Activated CD8-positive, alpha-beta T cell treated with anti-CD3 and anti-CD28 coated beads for 36 hours (primary cell): Measurements from ENCODE around the gene PPP1R12A. TPM values are rescaled to one million over a fixed set of nuclear protein-coding genes. Genes with fewer than 3 reads are reported as not detected.

Source experiments
- ATAC-seq: fragments of 200-7000 bp; cut with Tn5 transposase; one replicate; pipeline ENCODE4 v1.10.0; 2021; ENCODE audit warnings: mild to moderate bottlenecking, moderate library complexity
- CTCF ChIA-PET: fragments of 350-600 bp; sonication (Branson Sonifier 250); formaldehyde crosslinking; loops from one replicate; lab custom pipeline; 2021; ENCODE audit warnings: antibody characterized with exemption; lab: Charles Lee
- POLR2A ChIA-PET: fragments of 350-600 bp; sonication (Branson Sonifier 250); formaldehyde crosslinking; loops from one replicate; lab custom pipeline; 2021; ENCODE audit warnings: antibody characterized with exemption; lab: Charles Lee
- DNase-seq: peaks from one replicate; pipeline ENCODE4 v3.0.0-alpha.2; 2020
- H3K27ac Mint-ChIP-seq: one replicate; pipeline ENCODE4 v1.8.0; 2021; ENCODE audit warnings: mild to moderate bottlenecking, mixed read lengths
- H3K27me3 Mint-ChIP-seq: one replicate; pipeline ENCODE4 v1.8.0; 2021; ENCODE audit warnings: mixed read lengths
- H3K36me3 Mint-ChIP-seq: one replicate; pipeline ENCODE4 v1.8.0; 2021; ENCODE audit warnings: low read depth, mixed read lengths
- H3K4me1 Mint-ChIP-seq: one replicate; pipeline ENCODE4 v1.8.0; 2021; ENCODE audit warnings: low read depth, mixed read lengths
- H3K4me3 Mint-ChIP-seq: one replicate; pipeline ENCODE4 v1.8.0; 2021; ENCODE audit warnings: mild to moderate bottlenecking, moderate library complexity, mixed read lengths
- H3K9me3 Mint-ChIP-seq: one replicate; pipeline ENCODE4 v1.8.0; 2021; ENCODE audit warnings: mixed read lengths
- CTCF ChIP-seq: fragments of 200-600 bp; IDR thresholded peaks from one replicate; pipeline ENCODE4 v1.8.0; 2022; ENCODE audit warnings: antibody characterized with exemption, mild to moderate bottlenecking
- intact Hi-C: fragments of 100-400 bp; cut with micrococcal nuclease; formaldehyde crosslinking; loops from one replicate; pipeline ENCODE4 v1.10.0; 2022
- total RNA-seq, 2 experiments: library from RNA; stranded (reverse); gene quantifications; one replicate each; pipeline ENCODE4 v1.2.3, GENCODE V29; 2021

Gene PPP1R12A
- total RNA-seq, 2 experiments from 2014 or later: 56.6 to 57.8 TPM

GRCh38 chr12:79841248-79841877 lies 93.5 kb downstream of the PPP1R12A start:
- Mint-ChIP-seq H3K27me3 (no peaks in the 10 kb centered on the region), H3K4me1 (peaks cover 26% of the 10 kb centered on the region), H3K27ac (no peak overlapping the region), H3K36me3 (peaks cover 67% of the 10 kb centered on the region), H3K4me3 (no peak overlapping the region), H3K9me3 (peaks cover 24% of the 10 kb centered on the region)
- intact Hi-C loops: no loop called here
- ChIA-PET CTCF (no interaction called here), POLR2A (no interaction called here)
- no peak for TF ChIP-seq CTCF
- DNase-seq (no peak), ATAC-seq (no peak)

DNA sequence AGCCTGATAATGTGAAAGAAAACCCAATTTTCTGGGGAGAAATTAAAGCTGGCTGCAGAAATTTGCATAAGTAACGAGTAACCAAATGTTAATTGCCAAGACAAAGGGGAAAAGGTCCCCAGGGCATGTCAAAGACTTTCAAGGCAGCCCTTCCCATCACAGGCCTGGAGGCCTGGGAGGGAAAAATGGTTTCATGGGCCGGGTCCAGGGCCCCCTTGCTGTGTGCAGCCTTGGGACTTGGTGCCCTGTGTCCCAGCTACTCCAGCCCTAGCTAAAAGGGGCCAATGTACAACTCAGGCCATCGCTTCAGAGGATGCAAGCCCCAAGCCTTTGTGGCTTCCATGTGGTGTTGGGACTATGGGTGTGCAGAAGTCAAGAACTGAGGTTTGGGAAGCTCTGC lies 96.5 kb downstream of the PPP1R12A start:
- Mint-ChIP-seq H3K4me3 (no peak overlapping the region), H3K27ac (no peak overlapping the region), H3K9me3 (peaks cover 24% of the 10 kb centered on the region), H3K27me3 (no peaks in the 10 kb centered on the region), H3K36me3 (peaks cover 58% of the 10 kb centered on the region), H3K4me1 (peaks cover 34% of the 10 kb centered on the region)
- POLR2A ChIA-PET: no interaction called here
- intact Hi-C loops: no loop called here
- CTCF ChIA-PET: no interaction called here
- no peak for TF ChIP-seq CTCF
- ATAC-seq (no peak), DNase-seq (no peak)

GRCh38 chr12:79837575-79837974 lies 97.3 kb downstream of the PPP1R12A start:
- H3K27ac Mint-ChIP-seq: no peak overlapping the region
- intact Hi-C loops: no loop called here
- ChIA-PET CTCF (no interaction called here), POLR2A (no interaction called here)
- DNase-seq (no peak), ATAC-seq (no peak)
- peaks cover 24% of the 10 kb centered on the region for H3K9me3 Mint-ChIP-seq
- TF ChIP-seq CTCF: no peak
- no peak overlapping the region for H3K4me3 Mint-ChIP-seq
- peaks cover 52% of the 10 kb centered on the region for H3K36me3 Mint-ChIP-seq
- peaks cover 36% of the 10 kb centered on the region for H3K4me1 Mint-ChIP-seq
- H3K27me3 Mint-ChIP-seq: no peaks in the 10 kb centered on the region

GRCh38 chr12:79835377-79835843 lies 99.5 kb downstream of the PPP1R12A start:
- Mint-ChIP-seq H3K9me3 (peaks cover 18% of the 10 kb centered on the region), H3K36me3 (peaks cover 43% of the 10 kb centered on the region), H3K4me1 (peaks cover 46% of the 10 kb centered on the region), H3K4me3 (no peak overlapping the region), H3K27me3 (no peaks in the 10 kb centered on the region), H3K27ac (no peak overlapping the region)
- no peak for TF ChIP-seq CTCF
- no peak for DNase-seq
- POLR2A ChIA-PET: no interaction called here
- CTCF ChIA-PET: no interaction called here
- intact Hi-C loops: no loop called here
- no peak for ATAC-seq

DNA sequence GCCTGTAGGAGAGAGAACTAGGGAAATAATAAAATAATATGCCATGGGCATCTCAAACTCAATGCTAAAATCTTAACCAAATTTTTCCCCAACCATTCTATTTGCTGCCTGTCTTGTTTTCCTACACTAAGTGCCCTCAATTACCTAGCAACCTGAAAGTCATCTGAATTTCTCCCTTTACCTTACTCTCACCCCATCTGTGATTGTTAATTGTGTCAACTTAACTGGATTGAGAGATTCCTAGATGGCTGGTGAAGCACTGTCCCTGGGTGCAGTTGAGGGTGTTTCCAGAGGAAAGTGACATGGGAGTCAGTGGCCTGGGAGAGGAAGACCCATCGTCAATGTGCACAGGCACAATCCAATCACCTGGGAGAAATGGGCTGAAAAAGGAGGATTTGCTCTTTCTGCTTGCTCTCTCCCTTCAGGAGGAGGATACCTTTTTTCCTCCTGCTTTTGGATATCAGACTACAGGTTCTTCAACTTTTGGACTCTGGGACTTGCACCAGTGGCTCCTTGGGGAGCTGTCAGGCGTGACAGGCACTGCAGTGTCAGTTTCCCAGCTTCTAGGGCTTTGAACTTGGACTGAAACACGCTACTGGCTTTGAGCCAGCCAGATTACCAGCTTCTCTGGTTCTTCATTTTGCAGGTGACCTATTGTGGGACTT lies 100.1 kb downstream of the PPP1R12A start:
- H3K4me1 Mint-ChIP-seq: peaks cover 47% of the 10 kb centered on the region
- intact Hi-C loops: no loop called here
- no peak overlapping the region for H3K4me3 Mint-ChIP-seq
- no peaks in the 10 kb centered on the region for H3K27me3 Mint-ChIP-seq
- ATAC-seq (no peak), DNase-seq (no peak)
- CTCF ChIA-PET: no interaction called here
- H3K27ac Mint-ChIP-seq: no peak overlapping the region
- peaks cover 13% of the 10 kb centered on the region for H3K9me3 Mint-ChIP-seq
- POLR2A ChIA-PET: no interaction called here
- no peak for TF ChIP-seq CTCF
- peaks cover 39% of the 10 kb centered on the region for H3K36me3 Mint-ChIP-seq
